Gastrocnemius medialis (tissue), 4 donors: ENCODE data around the gene ALG2.

Source experiments
- POLR2A ChIP-seq, 2 donors: fragments of 450-650 bp; IDR thresholded peaks; one replicate each; pipeline ENCODE4 v1.6.1; 2017; ENCODE audit warnings: antibody characterized with exemption in 2 of 2, mild to moderate bottlenecking in 2 of 2, moderate library complexity in 2 of 2
- TF ChIP-seq, protein P1 (sequence below), 5 experiments: fragments of 450-650 bp in 3 of 5; fragments of 200-600 bp in 2 of 5; sonication (generic) in 2 of 5; IDR thresholded peaks in 4 of 5; conservative IDR thresholded peaks in 1 of 5; 1 replicate in 4 of 5; 2 replicates in 1 of 5; pipeline ENCODE4 v1.5.1; 2016 to 2019; ENCODE audit warnings: antibody characterized with exemption in 5 of 5, mild to moderate bottlenecking in 3 of 5, moderate library complexity in 3 of 5

DNA sequence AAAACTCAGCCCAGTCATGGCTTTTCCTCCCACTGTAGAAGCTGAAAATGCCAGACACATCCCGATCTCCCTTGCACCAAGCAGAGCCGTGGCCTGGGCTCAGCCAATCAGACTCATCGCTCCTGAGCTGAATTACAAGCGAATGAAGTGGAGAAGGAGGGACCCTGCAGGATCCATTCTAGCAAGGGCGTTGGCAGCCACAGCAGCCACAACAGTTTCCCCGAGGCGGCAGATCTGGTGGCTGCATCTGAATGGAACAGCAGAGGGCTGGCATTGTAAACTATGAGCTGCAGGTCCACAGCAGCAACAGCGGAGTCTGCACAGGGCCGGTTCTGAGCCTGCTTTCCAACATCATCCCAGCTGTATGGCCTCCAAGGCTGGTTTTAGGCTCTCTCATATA is 23.8 kb downstream of the ALG2 start:
- TF ChIP-seq POLR2A (IDR thresholded peaks at IDR 0.05), result no peak
- TF ChIP-seq, protein P1, sequence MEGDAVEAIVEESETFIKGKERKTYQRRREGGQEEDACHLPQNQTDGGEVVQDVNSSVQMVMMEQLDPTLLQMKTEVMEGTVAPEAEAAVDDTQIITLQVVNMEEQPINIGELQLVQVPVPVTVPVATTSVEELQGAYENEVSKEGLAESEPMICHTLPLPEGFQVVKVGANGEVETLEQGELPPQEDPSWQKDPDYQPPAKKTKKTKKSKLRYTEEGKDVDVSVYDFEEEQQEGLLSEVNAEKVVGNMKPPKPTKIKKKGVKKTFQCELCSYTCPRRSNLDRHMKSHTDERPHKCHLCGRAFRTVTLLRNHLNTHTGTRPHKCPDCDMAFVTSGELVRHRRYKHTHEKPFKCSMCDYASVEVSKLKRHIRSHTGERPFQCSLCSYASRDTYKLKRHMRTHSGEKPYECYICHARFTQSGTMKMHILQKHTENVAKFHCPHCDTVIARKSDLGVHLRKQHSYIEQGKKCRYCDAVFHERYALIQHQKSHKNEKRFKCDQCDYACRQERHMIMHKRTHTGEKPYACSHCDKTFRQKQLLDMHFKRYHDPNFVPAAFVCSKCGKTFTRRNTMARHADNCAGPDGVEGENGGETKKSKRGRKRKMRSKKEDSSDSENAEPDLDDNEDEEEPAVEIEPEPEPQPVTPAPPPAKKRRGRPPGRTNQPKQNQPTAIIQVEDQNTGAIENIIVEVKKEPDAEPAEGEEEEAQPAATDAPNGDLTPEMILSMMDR (IDR thresholded peaks at IDR 0.05 in 4 of 5, conservative IDR thresholded peaks at IDR 0.05 in 1 of 5), result no peak
